Neural cell (in vitro differentiated cells): ENCODE measurements around the gene MILR1.
"Not testable (repeated sequence)": the region's sequence is repeated elsewhere in the genome, so short reads cannot be mapped to it uniquely, and the experiment has no call there.

Experiments used
- EP300 ChIP-seq: fragments of 450-650 bp; conservative IDR thresholded peaks from 2 replicates; pipeline ENCODE4 v1.6.1; 2014; ENCODE audit warnings: antibody characterized with exemption, mild to moderate bottlenecking, moderate library complexity; ENCODE audit not compliant: poor library complexity, severe bottlenecking
- EZH2 ChIP-seq: fragments of 200-600, 300-800 bp; shearing (Covaris generic), sonication (generic); IDR thresholded peaks from 2 replicates; pipeline ENCODE4 v1.6.1; 2014; ENCODE audit warnings: antibody characterized with exemption, low read length, borderline replicate concordance, mild to moderate bottlenecking; ENCODE audit not compliant: insufficient read depth, poor library complexity, severe bottlenecking
- POLR2AphosphoS5 ChIP-seq: IDR thresholded peaks from 2 replicates; pipeline ENCODE4 v1.6.1; 2012
- SMC3 ChIP-seq: fragments of 450-650 bp; conservative IDR thresholded peaks from 2 replicates; pipeline ENCODE4 v1.6.1; 2014; ENCODE audit warnings: antibody characterized with exemption, mild to moderate bottlenecking, moderate library complexity; ENCODE audit not compliant: poor library complexity
- TAF1 ChIP-seq: IDR thresholded peaks from 2 replicates; pipeline ENCODE4 v1.6.1; 2012; ENCODE audit warnings: low read depth
- TF ChIP-seq, protein P1 (sequence below): fragments of 450-650 bp; IDR thresholded peaks from 2 replicates; pipeline ENCODE4 v1.5.1; 2014; ENCODE audit warnings: antibody characterized with exemption, mild to moderate bottlenecking, moderate library complexity; ENCODE audit not compliant: poor library complexity, severe bottlenecking
- TF ChIP-seq, protein P2 (sequence below): IDR thresholded peaks from 2 replicates; pipeline ENCODE4 v1.6.1; 2012; ENCODE audit warnings: borderline replicate concordance

DNA sequence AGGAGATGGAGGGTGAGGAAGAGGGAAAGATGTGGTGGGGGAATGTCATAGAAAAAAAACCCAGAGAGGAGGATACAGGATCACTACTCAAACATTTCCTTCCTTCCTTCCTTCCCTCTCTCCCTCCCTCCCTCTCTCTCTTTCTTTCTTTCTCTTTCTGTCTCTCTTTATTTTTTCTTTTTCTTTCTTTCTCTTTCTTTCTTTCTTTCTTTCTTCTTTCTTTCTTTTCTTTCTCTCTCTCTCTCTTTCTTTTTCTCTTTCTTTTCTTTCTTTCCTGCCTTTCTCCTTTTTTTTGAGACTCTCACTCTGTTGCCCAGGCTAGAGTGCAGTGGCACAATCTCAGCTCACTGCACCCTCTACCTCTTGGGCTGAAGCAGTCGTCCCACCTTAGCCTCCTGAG, 17.9 kb downstream of the MILR1 start:
- not testable (repeated sequence) for TF ChIP-seq POLR2AphosphoS5, EZH2, EP300, SMC3, TAF1
- TF ChIP-seq, protein P1, sequence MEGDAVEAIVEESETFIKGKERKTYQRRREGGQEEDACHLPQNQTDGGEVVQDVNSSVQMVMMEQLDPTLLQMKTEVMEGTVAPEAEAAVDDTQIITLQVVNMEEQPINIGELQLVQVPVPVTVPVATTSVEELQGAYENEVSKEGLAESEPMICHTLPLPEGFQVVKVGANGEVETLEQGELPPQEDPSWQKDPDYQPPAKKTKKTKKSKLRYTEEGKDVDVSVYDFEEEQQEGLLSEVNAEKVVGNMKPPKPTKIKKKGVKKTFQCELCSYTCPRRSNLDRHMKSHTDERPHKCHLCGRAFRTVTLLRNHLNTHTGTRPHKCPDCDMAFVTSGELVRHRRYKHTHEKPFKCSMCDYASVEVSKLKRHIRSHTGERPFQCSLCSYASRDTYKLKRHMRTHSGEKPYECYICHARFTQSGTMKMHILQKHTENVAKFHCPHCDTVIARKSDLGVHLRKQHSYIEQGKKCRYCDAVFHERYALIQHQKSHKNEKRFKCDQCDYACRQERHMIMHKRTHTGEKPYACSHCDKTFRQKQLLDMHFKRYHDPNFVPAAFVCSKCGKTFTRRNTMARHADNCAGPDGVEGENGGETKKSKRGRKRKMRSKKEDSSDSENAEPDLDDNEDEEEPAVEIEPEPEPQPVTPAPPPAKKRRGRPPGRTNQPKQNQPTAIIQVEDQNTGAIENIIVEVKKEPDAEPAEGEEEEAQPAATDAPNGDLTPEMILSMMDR: not testable (repeated sequence)
- TF ChIP-seq, protein P2, sequence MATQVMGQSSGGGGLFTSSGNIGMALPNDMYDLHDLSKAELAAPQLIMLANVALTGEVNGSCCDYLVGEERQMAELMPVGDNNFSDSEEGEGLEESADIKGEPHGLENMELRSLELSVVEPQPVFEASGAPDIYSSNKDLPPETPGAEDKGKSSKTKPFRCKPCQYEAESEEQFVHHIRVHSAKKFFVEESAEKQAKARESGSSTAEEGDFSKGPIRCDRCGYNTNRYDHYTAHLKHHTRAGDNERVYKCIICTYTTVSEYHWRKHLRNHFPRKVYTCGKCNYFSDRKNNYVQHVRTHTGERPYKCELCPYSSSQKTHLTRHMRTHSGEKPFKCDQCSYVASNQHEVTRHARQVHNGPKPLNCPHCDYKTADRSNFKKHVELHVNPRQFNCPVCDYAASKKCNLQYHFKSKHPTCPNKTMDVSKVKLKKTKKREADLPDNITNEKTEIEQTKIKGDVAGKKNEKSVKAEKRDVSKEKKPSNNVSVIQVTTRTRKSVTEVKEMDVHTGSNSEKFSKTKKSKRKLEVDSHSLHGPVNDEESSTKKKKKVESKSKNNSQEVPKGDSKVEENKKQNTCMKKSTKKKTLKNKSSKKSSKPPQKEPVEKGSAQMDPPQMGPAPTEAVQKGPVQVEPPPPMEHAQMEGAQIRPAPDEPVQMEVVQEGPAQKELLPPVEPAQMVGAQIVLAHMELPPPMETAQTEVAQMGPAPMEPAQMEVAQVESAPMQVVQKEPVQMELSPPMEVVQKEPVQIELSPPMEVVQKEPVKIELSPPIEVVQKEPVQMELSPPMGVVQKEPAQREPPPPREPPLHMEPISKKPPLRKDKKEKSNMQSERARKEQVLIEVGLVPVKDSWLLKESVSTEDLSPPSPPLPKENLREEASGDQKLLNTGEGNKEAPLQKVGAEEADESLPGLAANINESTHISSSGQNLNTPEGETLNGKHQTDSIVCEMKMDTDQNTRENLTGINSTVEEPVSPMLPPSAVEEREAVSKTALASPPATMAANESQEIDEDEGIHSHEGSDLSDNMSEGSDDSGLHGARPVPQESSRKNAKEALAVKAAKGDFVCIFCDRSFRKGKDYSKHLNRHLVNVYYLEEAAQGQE: not testable (repeated sequence)
